ENCODE data around the gene CORO1C.

CORO1C gene

GRCh38 chr12:108616941-108617858 lies 114.1 kb downstream of the CORO1C start:
- Histone ChIP-seq H3K36me3 (no peaks in the 10 kb centered on the region), H3K27me3 (ENCODE audit: insufficient read depth, low read depth, severe bottlenecking) (no peaks in the 10 kb centered on the region), H3K4me3 (ENCODE audit: low read depth, low read length) (no peak overlapping the region), H3K9me3 (ENCODE audit: severe bottlenecking) (no peaks in the 10 kb centered on the region), H3K27ac (no peak overlapping the region)
- DNase-seq = no peak
- TF ChIP-seq CTCF (IDR thresholded peaks at IDR 0.05; ENCODE audit: low read depth, low read length) = no peak

- no peak overlapping the region for H3K4me3 ChIP-seq (ENCODE audit: low read depth, low read length)
- DNase-seq = no peak
Observed at GRCh38 chr12:108616359-108616758, 115.0 kb downstream of the CORO1C start.

GRCh38 chr12:108615918-108616317 lies 115.4 kb downstream of the CORO1C start:
- Histone ChIP-seq H3K27ac (no peak overlapping the region), H3K36me3 (no peaks in the 10 kb centered on the region), H3K9me3 (ENCODE audit: severe bottlenecking) (no peaks in the 10 kb centered on the region), H3K27me3 (ENCODE audit: insufficient read depth, low read depth, severe bottlenecking) (no peaks in the 10 kb centered on the region), H3K4me3 (ENCODE audit: low read depth, low read length) (no peak overlapping the region)
- no peak for DNase-seq
- no peak for TF ChIP-seq CTCF (IDR thresholded peaks at IDR 0.05; ENCODE audit: low read depth, low read length)

More at GRCh38 chr12:108616359-108616758, 115.0 kb downstream of the CORO1C start:
- H3K27me3 ChIP-seq (ENCODE audit: insufficient read depth, low read depth, severe bottlenecking) = no peaks in the 10 kb centered on the region
- H3K36me3 ChIP-seq = no peaks in the 10 kb centered on the region
- H3K27ac ChIP-seq = no peak overlapping the region
- no peaks in the 10 kb centered on the region for H3K9me3 ChIP-seq (ENCODE audit: severe bottlenecking)
- TF ChIP-seq CTCF (IDR thresholded peaks at IDR 0.05; ENCODE audit: low read depth, low read length) = no peak

GRCh38 chr12:108614639-108615038 lies 116.7 kb downstream of the CORO1C start:
- no peak overlapping the region for H3K27ac ChIP-seq

GRCh38 chr12:108614041-108614440 lies 117.3 kb downstream of the CORO1C start:
- Histone ChIP-seq H3K4me3 (ENCODE audit: low read depth, low read length) (no peak overlapping the region), H3K27me3 (ENCODE audit: insufficient read depth, low read depth, severe bottlenecking) (no peaks in the 10 kb centered on the region), H3K36me3 (no peaks in the 10 kb centered on the region), H3K27ac (no peak overlapping the region), H3K9me3 (ENCODE audit: severe bottlenecking) (no peaks in the 10 kb centered on the region)
- TF ChIP-seq CTCF (IDR thresholded peaks at IDR 0.05; ENCODE audit: low read depth, low read length) = no peak
- DNase-seq = no peak

More at GRCh38 chr12:108614639-108615038, 116.7 kb downstream of the CORO1C start:
- Histone ChIP-seq H3K27me3 (ENCODE audit: insufficient read depth, low read depth, severe bottlenecking) (no peaks in the 10 kb centered on the region), H3K36me3 (no peaks in the 10 kb centered on the region), H3K9me3 (ENCODE audit: severe bottlenecking) (no peaks in the 10 kb centered on the region), H3K4me3 (ENCODE audit: low read depth, low read length) (no peak overlapping the region)
- TF ChIP-seq CTCF (IDR thresholded peaks at IDR 0.05; ENCODE audit: low read depth, low read length) = no peak
- no peak for DNase-seq

Measured in WERI-Rb-1 (cell line).